Lower leg skin (tissue), 3 donors: ENCODE data around the gene TSPAN31.

Experiments
- POLR2A ChIP-seq, 2 donors: fragments of 450-650 bp; IDR thresholded peaks; one replicate each; pipeline ENCODE4 v1.6.1; 2016 to 2017; ENCODE audit warnings: antibody characterized with exemption in 2 of 2, mild to moderate bottlenecking in 1 of 2, moderate library complexity in 1 of 2
- TF ChIP-seq, protein P1 (sequence below), 3 donors: fragments of 450-650 bp; IDR thresholded peaks; one replicate each; pipeline ENCODE4 v1.5.1; 2016; ENCODE audit warnings: antibody characterized with exemption in 3 of 3, mild to moderate bottlenecking in 3 of 3, moderate library complexity in 2 of 3

DNA sequence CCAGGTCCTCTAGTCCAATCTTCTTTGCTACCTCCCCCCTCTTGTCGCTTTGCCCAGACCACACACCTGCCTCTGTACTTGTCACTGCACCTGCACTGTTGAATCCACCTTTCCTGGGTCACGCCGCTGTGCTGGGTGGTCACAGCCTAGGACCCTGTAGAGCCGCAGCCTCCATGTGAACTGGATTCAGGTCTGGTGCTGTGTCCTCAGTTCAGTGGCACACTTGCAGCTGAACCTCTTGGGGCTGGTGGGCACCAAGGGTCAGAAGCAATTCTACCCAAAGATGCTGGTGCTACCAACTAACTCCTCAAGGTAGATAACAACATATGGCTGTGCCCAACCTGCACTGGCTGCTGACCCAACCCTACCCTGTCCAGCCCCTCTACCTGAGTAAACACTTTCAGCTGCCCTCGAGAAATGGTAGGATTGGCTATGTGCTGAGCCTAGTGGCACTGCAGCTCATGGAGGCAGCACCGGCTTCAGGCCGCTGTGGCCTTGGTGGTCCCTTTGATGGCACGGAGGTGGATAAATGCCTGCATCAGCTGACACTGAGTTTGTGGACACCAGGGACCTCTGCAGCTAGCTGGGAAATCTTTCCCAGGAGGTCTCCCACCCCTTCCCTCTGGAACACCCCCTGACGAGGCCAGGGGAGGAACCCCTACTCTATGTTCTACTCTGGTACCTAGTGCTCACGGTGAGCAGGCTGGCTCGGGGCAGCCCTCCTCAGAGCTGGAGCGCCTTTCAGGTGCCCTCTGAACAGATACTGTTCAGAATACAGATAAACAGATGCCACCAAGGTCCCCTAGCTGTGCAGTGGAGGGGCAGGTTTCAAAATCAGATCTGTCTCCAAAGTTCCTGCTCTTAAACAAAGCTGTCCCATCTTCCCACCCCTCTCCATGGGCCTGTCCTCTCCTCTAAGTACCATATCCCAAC, 20.6 kb upstream of the TSPAN31 start:
- TF ChIP-seq, protein P1, sequence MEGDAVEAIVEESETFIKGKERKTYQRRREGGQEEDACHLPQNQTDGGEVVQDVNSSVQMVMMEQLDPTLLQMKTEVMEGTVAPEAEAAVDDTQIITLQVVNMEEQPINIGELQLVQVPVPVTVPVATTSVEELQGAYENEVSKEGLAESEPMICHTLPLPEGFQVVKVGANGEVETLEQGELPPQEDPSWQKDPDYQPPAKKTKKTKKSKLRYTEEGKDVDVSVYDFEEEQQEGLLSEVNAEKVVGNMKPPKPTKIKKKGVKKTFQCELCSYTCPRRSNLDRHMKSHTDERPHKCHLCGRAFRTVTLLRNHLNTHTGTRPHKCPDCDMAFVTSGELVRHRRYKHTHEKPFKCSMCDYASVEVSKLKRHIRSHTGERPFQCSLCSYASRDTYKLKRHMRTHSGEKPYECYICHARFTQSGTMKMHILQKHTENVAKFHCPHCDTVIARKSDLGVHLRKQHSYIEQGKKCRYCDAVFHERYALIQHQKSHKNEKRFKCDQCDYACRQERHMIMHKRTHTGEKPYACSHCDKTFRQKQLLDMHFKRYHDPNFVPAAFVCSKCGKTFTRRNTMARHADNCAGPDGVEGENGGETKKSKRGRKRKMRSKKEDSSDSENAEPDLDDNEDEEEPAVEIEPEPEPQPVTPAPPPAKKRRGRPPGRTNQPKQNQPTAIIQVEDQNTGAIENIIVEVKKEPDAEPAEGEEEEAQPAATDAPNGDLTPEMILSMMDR (IDR thresholded peaks at IDR 0.05): no peak
- TF ChIP-seq POLR2A (IDR thresholded peaks at IDR 0.05): no peak
